Measurements from ENCODE around the gene PUS1.

GRCh38 chr12:131903270-131904255 is 25.5 kb upstream of the PUS1 start:
- TF ChIP-seq CTCF (IDR thresholded peaks at IDR 0.05 in 2 of 3, conservative IDR thresholded peaks at IDR 0.05 in 1 of 3; ENCODE audit: borderline replicate concordance in 1 of 3, insufficient read depth in 1 of 3, low read depth in 2 of 3, low read length in 2 of 3): no peak
- no peak for TF ChIP-seq POLR2AphosphoS5 (IDR thresholded peaks at IDR 0.05; ENCODE audit: low read depth, low read length)
- TF ChIP-seq RAD21 (IDR thresholded peaks at IDR 0.05; ENCODE audit: low read depth): no peak
- no peak for TF ChIP-seq TCF7L2 (IDR thresholded peaks at IDR 0.05; ENCODE audit: borderline replicate concordance, extremely low read depth, insufficient read depth, insufficient read length)
- TF ChIP-seq ZFX (IDR thresholded peaks at IDR 0.05): no peak
- TF ChIP-seq REST (IDR thresholded peaks at IDR 0.05; ENCODE audit: low read depth): no peak
- TF ChIP-seq POLR2A (IDR thresholded peaks at IDR 0.05; ENCODE audit: borderline replicate concordance, extremely low read depth, insufficient read depth, insufficient read length): no peak
- no peak for TF ChIP-seq EZH2phosphoT487 (IDR thresholded peaks at IDR 0.05; ENCODE audit: borderline replicate concordance)

Measured in HCT116 (cell line).